NB4 (cell line): ENCODE results near the gene CASTOR1.

Experiments
- DNase-seq: peaks from one replicate; pipeline ENCODE4 v3.0.0; 2010; ENCODE audit warnings: low read depth
- H3K4me3 ChIP-seq: one replicate; pipeline ENCODE4 v1.5.1; 2011; ENCODE audit warnings: mild to moderate bottlenecking, low read depth, low read length, moderate library complexity
- CTCF ChIP-seq: IDR thresholded peaks from one replicate; pipeline ENCODE4 v1.5.1; 2012; ENCODE audit warnings: low read depth, low read length
- MAX ChIP-seq: IDR thresholded peaks from 2 replicates; pipeline ENCODE4 v1.6.1; 2011; ENCODE audit warnings: low read depth, low read length
- MYC ChIP-seq: IDR thresholded peaks from 2 replicates; pipeline ENCODE4 v1.6.1; 2011; ENCODE audit warnings: low read depth, low read length
- POLR2A ChIP-seq: IDR thresholded peaks from 2 replicates; pipeline ENCODE4 v1.6.1; 2011; ENCODE audit warnings: mild to moderate bottlenecking; ENCODE audit not compliant: insufficient read length; ENCODE audit errors: extremely low read depth

The CASTOR1 gene

GRCh38 chr22:30285846-30286200, 3.5 kb downstream of the CASTOR1 start:
- DNase-seq, result no peak
- H3K4me3 ChIP-seq, result no peak overlapping the region
- TF ChIP-seq MAX, result no peak
- TF ChIP-seq POLR2A, result no peak
- TF ChIP-seq CTCF, result no peak
- TF ChIP-seq MYC, result no peak

GRCh38 chr22:30285176-30285845, 4.0 kb downstream of the CASTOR1 start:
- TF ChIP-seq MYC (no peak), MAX (no peak), CTCF (no peak), POLR2A (no peak)
- H3K4me3 ChIP-seq, result no peak overlapping the region
- no peak for DNase-seq

- no peak for TF ChIP-seq MYC
- no peak for TF ChIP-seq CTCF
- no peak for TF ChIP-seq POLR2A
- no peak for TF ChIP-seq MAX
- no peak overlapping the region for H3K4me3 ChIP-seq
- DNase-seq, result no peak
These were observed 4.6 kb downstream of the CASTOR1 start for GRCh38 chr22:30284666-30285065.

GRCh38 chr22:30284172-30284571, 5.1 kb downstream of the CASTOR1 start:
- TF ChIP-seq MYC, result no peak
- no peak for TF ChIP-seq MAX
- TF ChIP-seq POLR2A, result no peak
- TF ChIP-seq CTCF, result no peak
- no peak overlapping the region for H3K4me3 ChIP-seq
- DNase-seq, result no peak

- peak; percentile 35 for DNase-seq
- H3K4me3 ChIP-seq, result no peak overlapping the region
- TF ChIP-seq POLR2A, result no peak
- no peak for TF ChIP-seq MAX
- no peak for TF ChIP-seq CTCF
- TF ChIP-seq MYC, result no peak
These were observed 6.0 kb downstream of the CASTOR1 start for GRCh38 chr22:30283342-30283741.

- DNase-seq, result peak; percentile 68
- TF ChIP-seq CTCF, result no peak
- no peak for TF ChIP-seq MYC
- TF ChIP-seq POLR2A, result no peak
- TF ChIP-seq MAX, result no peak
- H3K4me3 ChIP-seq, result no peak overlapping the region
These were observed 6.7 kb downstream of the CASTOR1 start for GRCh38 chr22:30282616-30283046.
